ENCODE results near the gene SLC7A6.

Gene SLC7A6

GRCh38 chr16:68257906-68258800 is 6.2 kb upstream of the SLC7A6 start:
- no peak for DNase-seq

GRCh38 chr16:68259007-68259825 is 5.1 kb upstream of the SLC7A6 start:
- no peak for DNase-seq

GRCh38 chr16:68263559-68264127 is 683 bp upstream of the SLC7A6 start:
- no peak for DNase-seq

- DNase-seq, result peak; percentile 61 to 65
These were observed 973 bp downstream of the SLC7A6 start for GRCh38 chr16:68265078-68265920.

GRCh38 chr16:68267612-68268405 is 3.5 kb downstream of the SLC7A6 start:
- no peak for DNase-seq

GRCh38 chr16:68269793-68270192 is 5.5 kb downstream of the SLC7A6 start:
- DNase-seq, result no peak

GRCh38 chr16:68270353-68270752 is 6.0 kb downstream of the SLC7A6 start:
- no peak for DNase-seq

GRCh38 chr16:68272507-68273209 is 8.3 kb downstream of the SLC7A6 start:
- DNase-seq, result peak in 1 of 2 experiments; percentile 48

GRCh38 chr16:68273459-68273858 is 9.1 kb downstream of the SLC7A6 start:
- DNase-seq, result no peak

- no peak for DNase-seq
These were observed 9.6 kb downstream of the SLC7A6 start for GRCh38 chr16:68273896-68274295.

- no peak for DNase-seq
These were observed 10.1 kb downstream of the SLC7A6 start for GRCh38 chr16:68274441-68274840.

- no peak for DNase-seq
These were observed 11.4 kb downstream of the SLC7A6 start for GRCh38 chr16:68275611-68276191.

- DNase-seq, result no peak
These were observed 11.9 kb downstream of the SLC7A6 start for GRCh38 chr16:68276223-68276622.

GRCh38 chr16:68279726-68280558 is 15.6 kb downstream of the SLC7A6 start:
- no peak for DNase-seq

GRCh38 chr16:68281368-68282063 is 17.2 kb downstream of the SLC7A6 start:
- no peak for DNase-seq

GRCh38 chr16:68282064-68282452 is 17.7 kb downstream of the SLC7A6 start:
- no peak for DNase-seq

- no peak for DNase-seq
These were observed 19.0 kb downstream of the SLC7A6 start for GRCh38 chr16:68283346-68283745.

GRCh38 chr16:68283801-68284598 is 19.7 kb downstream of the SLC7A6 start:
- no peak for DNase-seq
